C4-2B (cell line): ENCODE data around the gene TSSK6.
A peak's percentile ranks its signal among the peaks of the same experiment; 100 is the strongest.

ENCODE experiments used
- H3K27ac ChIP-seq: fragments of 450-650 bp; 2 replicates; pipeline ENCODE4 v1.5.1; 2017
- CTCF ChIP-seq: fragments of 450-650 bp; conservative IDR thresholded peaks from 2 replicates; pipeline ENCODE4 v1.5.1; 2017; ENCODE audit warnings: mild to moderate bottlenecking
- ZFX ChIP-seq: fragments of 450-650 bp; IDR thresholded peaks from 2 replicates; pipeline ENCODE4 v1.6.1; 2017

TSSK6 gene

GRCh38 chr19:19523177-19523576 lies 7.8 kb upstream of the TSSK6 start:
- no peak overlapping the region for H3K27ac ChIP-seq
- TF ChIP-seq ZFX (no peak), CTCF (no peak)

- H3K27ac ChIP-seq: no peak overlapping the region
- no peak for TF ChIP-seq ZFX
- TF ChIP-seq CTCF: no peak
Measured at GRCh38 chr19:19520989-19521388, 5.6 kb upstream of the TSSK6 start.

GRCh38 chr19:19517235-19517619 lies 1.9 kb upstream of the TSSK6 start:
- H3K27ac ChIP-seq: no peak overlapping the region; the same call in 1 of the 2 replicates
- no peak for TF ChIP-seq CTCF
- no peak for TF ChIP-seq ZFX

GRCh38 chr19:19515642-19516519 lies 533 bp upstream of the TSSK6 start, which contains the start of gene NDUFA13:
NDUFA13 (plus strand) TSS chr19:19516225; CDS start chr19:19516239, 14 bp downstream.
- TF ChIP-seq ZFX: peak; percentile 75
- TF ChIP-seq CTCF: no peak
- peak within 1 kb of the TSS; percentile 85 for H3K27ac ChIP-seq

- H3K27ac ChIP-seq: no peak overlapping the region
- no peak for TF ChIP-seq CTCF
- no peak for TF ChIP-seq ZFX
Measured at GRCh38 chr19:19514215-19514657, 1.1 kb downstream of the TSSK6 start.

GRCh38 chr19:19513682-19514081 lies 1.7 kb downstream of the TSSK6 start:
- no peak overlapping the region for H3K27ac ChIP-seq
- TF ChIP-seq CTCF (no peak), ZFX (no peak)

GRCh38 chr19:19510432-19510831 lies 4.9 kb downstream of the TSSK6 start:
- TF ChIP-seq CTCF (no peak), ZFX (no peak)
- H3K27ac ChIP-seq: no peak overlapping the region
